ENCODE measurements around the gene TACSTD2. TPM values are rescaled to one million over a fixed set of nuclear protein-coding genes. Genes with fewer than 3 reads are reported as not detected.
"Not testable (repeated sequence)": the region's sequence is repeated elsewhere in the genome, so short reads cannot be mapped to it uniquely, and the experiment has no call there.

TACSTD2 gene
- total RNA-seq, 4 donors from 2014 or later = 0.55 to 0.79 TPM; not detected in 2

- 74% methylated on average over 2 of the region's 2 CpGs; no CpG with 5 or more reads in 1 of the 2 donors for WGBS, 2 donors (ENCODE audit: low coverage in 1 of 2)
- in situ Hi-C loops (cut with MboI; ENCODE audit: low pct_ligation_motif_present in 1 of 4, low pct_unique_long_range_greater_than_20kb in 1 of 4, low sequenced_read_pairs in 3 of 4) = no loop called here
- Histone ChIP-seq H3K27me3 (no peaks in the 10 kb centered on the region), H3K36me3 (no peaks in the 10 kb centered on the region), H3K27ac (no peak overlapping the region), H3K9me3 (peaks cover 0 to 6% of the 10 kb centered on the region in 2 donors), H3K4me1 (no peaks in the 10 kb centered on the region), H3K4me3 (no peak overlapping the region)
- DNase-seq = no peak
- no peak for TF ChIP-seq POLR2A (IDR thresholded peaks at IDR 0.05)
- TF ChIP-seq POLR2AphosphoS5 (IDR thresholded peaks at IDR 0.05) = no peak
- no peak for TF ChIP-seq EP300 (IDR thresholded peaks at IDR 0.05; ENCODE audit: low read depth)
- intact Hi-C loops (cut with DNase I; ENCODE audit: low total_unique reads) = no loop called here
These were observed 34.9 kb upstream of the TACSTD2 start for GRCh38 chr1:58611861-58612385.

DNA sequence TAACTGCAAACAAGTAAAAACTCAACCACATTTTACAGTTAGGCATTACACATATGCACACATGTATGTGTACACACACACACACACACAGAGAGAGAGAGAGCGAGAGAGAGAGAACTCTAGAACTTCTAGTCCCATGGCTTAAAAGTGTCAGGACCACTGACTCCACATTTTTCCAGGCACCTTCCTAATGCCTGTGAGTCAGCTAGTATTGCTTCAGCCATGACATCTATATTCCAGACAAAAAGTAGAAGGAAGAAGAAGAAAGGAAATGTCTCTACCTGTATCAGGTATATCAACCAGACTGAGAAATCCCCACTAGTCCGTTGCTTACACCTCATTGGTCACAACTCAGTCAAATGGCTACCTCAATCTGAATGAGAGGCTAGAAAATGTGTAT, 31.9 kb upstream of the TACSTD2 start:
- Histone ChIP-seq H3K27ac (no peak overlapping the region), H3K9me3 (peaks cover 0 to 10% of the 10 kb centered on the region in 2 donors), H3K4me1 (no peaks in the 10 kb centered on the region), H3K4me3 (no peak overlapping the region), H3K27me3 (no peaks in the 10 kb centered on the region), H3K36me3 (no peaks in the 10 kb centered on the region)
- in situ Hi-C loops (cut with MboI; ENCODE audit: low pct_ligation_motif_present in 1 of 4, low pct_unique_long_range_greater_than_20kb in 1 of 4, low sequenced_read_pairs in 3 of 4) = no loop called here
- DNase-seq = no peak
- intact Hi-C loops (cut with DNase I; ENCODE audit: low total_unique reads) = no loop called here
- TF ChIP-seq POLR2A (IDR thresholded peaks at IDR 0.05) = no peak
- WGBS, 2 donors (ENCODE audit: low coverage in 1 of 2) = 86 to 88% methylated on average over 2 of the region's 2 CpGs

GRCh38 chr1:58608297-58608696, 31.2 kb upstream of the TACSTD2 start:
- in situ Hi-C loops (cut with MboI; ENCODE audit: low pct_ligation_motif_present in 1 of 4, low pct_unique_long_range_greater_than_20kb in 1 of 4, low sequenced_read_pairs in 3 of 4) = no loop called here

GRCh38 chr1:58607391-58607790, 30.3 kb upstream of the TACSTD2 start:
- no peak overlapping the region for H3K27ac ChIP-seq
- WGBS, 2 donors (ENCODE audit: low coverage in 1 of 2) = 70 to 88% methylated on average over 3 of the region's 3 CpGs
- in situ Hi-C loops (cut with MboI; ENCODE audit: low pct_ligation_motif_present in 1 of 4, low pct_unique_long_range_greater_than_20kb in 1 of 4, low sequenced_read_pairs in 3 of 4) (no loop called here), intact Hi-C loops (cut with DNase I; ENCODE audit: low total_unique reads) (no loop called here)
- no peak overlapping the region for H3K4me3 ChIP-seq
- H3K36me3 ChIP-seq = no peaks in the 10 kb centered on the region
- no peak for DNase-seq
- peaks cover 0 to 6% of the 10 kb centered on the region in 2 donors for H3K9me3 ChIP-seq
- no peaks in the 10 kb centered on the region for H3K27me3 ChIP-seq
- TF ChIP-seq POLR2A (IDR thresholded peaks at IDR 0.05) (no peak), POLR2AphosphoS5 (IDR thresholded peaks at IDR 0.05) (no peak), CTCF (IDR thresholded peaks at IDR 0.05) (no peak), EP300 (IDR thresholded peaks at IDR 0.05; ENCODE audit: low read depth) (no peak)
- H3K4me1 ChIP-seq = no peaks in the 10 kb centered on the region

More at GRCh38 chr1:58608297-58608696, 31.2 kb upstream of the TACSTD2 start:
- peaks cover 0 to 10% of the 10 kb centered on the region in 2 donors for H3K9me3 ChIP-seq
- no peaks in the 10 kb centered on the region for H3K4me1 ChIP-seq
- H3K4me3 ChIP-seq = no peak overlapping the region
- intact Hi-C loops (cut with DNase I; ENCODE audit: low total_unique reads) = no loop called here
- H3K27me3 ChIP-seq = no peaks in the 10 kb centered on the region
- H3K36me3 ChIP-seq = no peaks in the 10 kb centered on the region
- no peak for DNase-seq
- no peak overlapping the region for H3K27ac ChIP-seq
- TF ChIP-seq EP300 (IDR thresholded peaks at IDR 0.05; ENCODE audit: low read depth) (no peak), CTCF (IDR thresholded peaks at IDR 0.05) (no peak), POLR2A (IDR thresholded peaks at IDR 0.05) (no peak), POLR2AphosphoS5 (IDR thresholded peaks at IDR 0.05) (no peak)

DNA sequence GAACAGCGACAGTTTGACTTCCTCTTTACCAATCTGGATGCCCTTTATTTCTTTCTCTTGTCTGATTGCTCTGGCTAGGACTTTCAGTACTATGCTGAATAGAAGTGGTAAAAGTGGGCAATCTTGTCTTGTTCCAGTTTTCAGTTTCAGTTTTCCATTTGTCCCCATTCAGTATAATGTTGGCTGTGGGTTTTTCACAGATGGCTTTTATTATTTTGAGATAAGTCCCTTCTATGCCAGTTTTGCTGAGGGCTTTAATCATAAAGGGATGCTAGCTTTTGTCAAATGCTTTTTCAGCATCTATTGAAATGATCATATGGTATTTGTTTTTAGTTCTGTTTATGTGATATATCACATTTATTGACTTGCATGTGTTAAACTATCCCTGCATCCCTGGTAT, 24.9 kb upstream of the TACSTD2 start:
- WGBS, 2 donors (ENCODE audit: low coverage in 1 of 2) = 90 to 100% methylated on average over 1 of the region's 1 CpG
- intact Hi-C loops (cut with DNase I; ENCODE audit: low total_unique reads); in situ Hi-C loops (cut with MboI; ENCODE audit: low pct_ligation_motif_present in 1 of 4, low pct_unique_long_range_greater_than_20kb in 1 of 4, low sequenced_read_pairs in 3 of 4): not testable (repeated sequence)

DNA sequence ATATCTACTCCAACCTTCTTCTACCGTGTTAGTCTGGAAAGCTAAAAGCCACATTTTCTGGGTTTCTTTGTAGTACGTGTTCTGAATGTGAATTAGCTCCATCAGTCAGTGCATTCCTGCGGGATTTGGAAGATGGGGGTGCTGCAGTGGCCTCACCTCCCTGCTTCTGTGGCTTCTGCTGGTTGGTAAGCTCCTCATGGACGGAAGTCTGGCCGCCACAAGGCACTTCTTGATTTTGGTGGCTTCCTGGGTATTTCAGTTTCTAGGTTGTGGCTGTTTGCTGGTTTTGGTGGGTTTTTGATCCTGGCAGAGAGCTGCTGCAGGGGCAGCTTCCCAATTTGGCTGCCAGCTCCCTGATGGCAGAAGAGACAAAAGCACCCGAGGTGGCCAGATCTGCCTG, 20.9 kb upstream of the TACSTD2 start:
- H3K9me3 ChIP-seq = no peaks in the 10 kb centered on the region
- no peaks in the 10 kb centered on the region for H3K36me3 ChIP-seq
- peaks cover 0 to 3% (median 0%) of the 10 kb centered on the region in 4 donors for H3K4me1 ChIP-seq
- no peak for DNase-seq
- H3K4me3 ChIP-seq = no peak overlapping the region
- intact Hi-C loops (cut with DNase I; ENCODE audit: low total_unique reads) = no loop called here
- in situ Hi-C loops (cut with MboI; ENCODE audit: low pct_ligation_motif_present in 1 of 4, low pct_unique_long_range_greater_than_20kb in 1 of 4, low sequenced_read_pairs in 3 of 4) = no loop called here
- H3K27ac ChIP-seq = no peak overlapping the region
- TF ChIP-seq CTCF (IDR thresholded peaks at IDR 0.05) = no peak
- no peak for TF ChIP-seq EP300 (IDR thresholded peaks at IDR 0.05; ENCODE audit: low read depth)
- no peak for TF ChIP-seq POLR2A (IDR thresholded peaks at IDR 0.05)
- no peak for TF ChIP-seq POLR2AphosphoS5 (IDR thresholded peaks at IDR 0.05)
- 50 to 67% methylated on average over 2 to 6 of the region's 6 CpGs for WGBS, 2 donors (ENCODE audit: low coverage in 1 of 2)
- H3K27me3 ChIP-seq = no peaks in the 10 kb centered on the region

More for the DNA sequence above, 24.9 kb upstream of the TACSTD2 start:
- not testable (repeated sequence) for H3K4me1 ChIP-seq, H3K27ac ChIP-seq, DNase-seq, H3K4me3 ChIP-seq, H3K36me3 ChIP-seq, H3K9me3 ChIP-seq, H3K27me3 ChIP-seq

Data from transverse colon (tissue), 4 donors.